NT2/D1 (cell line): ENCODE measurements around the gene POLR3H.

Experiments
- SUZ12 ChIP-seq: IDR thresholded peaks from 2 replicates; pipeline ENCODE4 v1.6.1; 2011; ENCODE audit not compliant: insufficient read length, insufficient read depth; ENCODE audit errors: extremely low read depth
- YY1 ChIP-seq: IDR thresholded peaks from 2 replicates; pipeline ENCODE4 v1.6.1; 2011; ENCODE audit not compliant: insufficient read length, insufficient read depth
- ZNF274 ChIP-seq: IDR thresholded peaks from 2 replicates; pipeline ENCODE4 v1.6.1; 2011; ENCODE audit warnings: mild to moderate bottlenecking, low read depth, low read length

DNA sequence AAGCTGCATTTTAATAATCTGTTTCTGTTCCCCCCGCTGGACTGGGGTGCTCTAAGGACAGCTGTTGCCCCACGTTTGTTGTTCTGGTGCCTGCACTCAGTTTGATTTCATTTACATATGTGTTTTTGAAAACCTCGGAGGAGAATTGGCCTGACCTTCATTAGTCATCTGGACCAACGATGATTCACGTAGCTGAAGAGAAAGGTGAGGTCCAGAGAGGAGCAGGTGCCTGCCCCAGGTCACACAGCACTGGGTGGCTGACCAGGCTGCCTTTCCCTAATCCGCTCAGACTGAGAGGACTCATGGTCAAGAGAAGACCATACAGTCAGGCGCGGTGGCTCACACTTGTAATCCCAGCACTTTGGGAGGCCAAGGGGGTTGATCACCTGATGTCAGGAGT lies 20.3 kb upstream of the POLR3H start:
- TF ChIP-seq ZNF274: no peak
- TF ChIP-seq SUZ12: no peak
- TF ChIP-seq YY1: no peak
